ENCODE results near the gene TMEM165.

DNA sequence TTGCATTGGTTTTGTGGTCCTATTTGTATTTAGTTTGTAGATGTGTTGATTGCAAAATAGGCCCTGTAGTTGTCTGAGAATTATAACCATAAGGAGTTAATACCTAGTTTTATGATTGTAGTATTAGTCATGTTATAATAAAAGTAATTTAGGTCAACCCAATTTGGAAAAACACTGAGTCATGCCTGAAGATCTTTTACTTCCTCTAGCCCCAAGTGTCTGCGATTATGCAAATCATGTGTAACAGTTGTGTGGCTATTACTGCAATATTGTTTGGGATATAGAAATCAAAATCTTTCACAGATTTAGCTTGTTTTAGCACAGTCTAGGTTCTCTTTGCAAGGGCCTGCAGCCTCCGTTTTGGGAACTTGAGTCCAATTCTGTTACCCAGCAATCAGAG lies 37.1 kb upstream of the TMEM165 start:
- TF ChIP-seq, protein P1, sequence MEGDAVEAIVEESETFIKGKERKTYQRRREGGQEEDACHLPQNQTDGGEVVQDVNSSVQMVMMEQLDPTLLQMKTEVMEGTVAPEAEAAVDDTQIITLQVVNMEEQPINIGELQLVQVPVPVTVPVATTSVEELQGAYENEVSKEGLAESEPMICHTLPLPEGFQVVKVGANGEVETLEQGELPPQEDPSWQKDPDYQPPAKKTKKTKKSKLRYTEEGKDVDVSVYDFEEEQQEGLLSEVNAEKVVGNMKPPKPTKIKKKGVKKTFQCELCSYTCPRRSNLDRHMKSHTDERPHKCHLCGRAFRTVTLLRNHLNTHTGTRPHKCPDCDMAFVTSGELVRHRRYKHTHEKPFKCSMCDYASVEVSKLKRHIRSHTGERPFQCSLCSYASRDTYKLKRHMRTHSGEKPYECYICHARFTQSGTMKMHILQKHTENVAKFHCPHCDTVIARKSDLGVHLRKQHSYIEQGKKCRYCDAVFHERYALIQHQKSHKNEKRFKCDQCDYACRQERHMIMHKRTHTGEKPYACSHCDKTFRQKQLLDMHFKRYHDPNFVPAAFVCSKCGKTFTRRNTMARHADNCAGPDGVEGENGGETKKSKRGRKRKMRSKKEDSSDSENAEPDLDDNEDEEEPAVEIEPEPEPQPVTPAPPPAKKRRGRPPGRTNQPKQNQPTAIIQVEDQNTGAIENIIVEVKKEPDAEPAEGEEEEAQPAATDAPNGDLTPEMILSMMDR (IDR thresholded peaks at IDR 0.05) = no peak
- TF ChIP-seq POLR2A (IDR thresholded peaks at IDR 0.05) = no peak

All from tibial nerve (tissue), 3 donors.